Heart left ventricle (tissue), 16 donors: ENCODE results near the gene LPXN. TPM values are rescaled to one million over a fixed set of nuclear protein-coding genes. Genes with fewer than 3 reads are reported as not detected.

ENCODE experiments used
- ATAC-seq, 4 donors: fragments of 200-7000 bp; cut with Tn5 transposase; one replicate each; pipeline ENCODE4 v1.9.1; 2020 to 2022; ENCODE audit warnings: moderate library complexity in 4 of 4, mild to moderate bottlenecking in 3 of 4, moderate number of reproducible peaks in 1 of 4
- DNase-seq, 5 donors: peaks; one replicate each; pipeline ENCODE4 v3.0.0-alpha.2; 2020
- H3K27ac ChIP-seq, 12 donors: fragments of 200-600 bp; sonication (generic) in 4 of 12; one replicate each; pipeline versions ENCODE4 v1.5.0 to v1.8.0; 2016 to 2022; ENCODE audit warnings: mild to moderate bottlenecking in 2 of 12
- H3K27me3 ChIP-seq, 9 donors: fragments of 200-600 bp; sonication (generic) in 2 of 9; one replicate each; pipeline versions ENCODE4 v1.5.1 to v1.8.0; 2016 to 2022; ENCODE audit warnings: mild to moderate bottlenecking in 3 of 9
- H3K36me3 ChIP-seq, 9 donors: fragments of 200-600 bp; sonication (generic) in 2 of 9; one replicate each; pipeline versions ENCODE4 v1.5.0 to v1.8.0; 2018 to 2022; ENCODE audit warnings: mild to moderate bottlenecking in 2 of 9
- H3K4me1 ChIP-seq, 12 donors: fragments of 200-600 bp; sonication (generic) in 4 of 12; one replicate each; pipeline versions ENCODE4 v1.5.0 to v1.8.0; 2016 to 2022; ENCODE audit warnings: mild to moderate bottlenecking in 3 of 12
- H3K4me3 ChIP-seq, 12 donors: fragments of 200-600 bp; sonication (generic) in 4 of 12; one replicate each; pipeline versions ENCODE4 v1.5.0 to v1.8.0; 2017 to 2022; ENCODE audit warnings: mild to moderate bottlenecking in 9 of 12, moderate library complexity in 4 of 12
- H3K9me3 ChIP-seq, 12 donors: fragments of 200-600 bp; sonication (generic) in 4 of 12; one replicate each; pipeline versions ENCODE4 v1.5.0 to v1.8.0; 2016 to 2022; ENCODE audit warnings: mild to moderate bottlenecking in 1 of 12
- CTCF ChIP-seq, 12 donors: fragments of 200-600 bp; sonication (generic) in 4 of 12; IDR thresholded peaks; one replicate each; pipeline versions ENCODE4 v1.5.0 to v1.8.0; 2018 to 2022; ENCODE audit warnings: antibody characterized with exemption in 12 of 12, mild to moderate bottlenecking in 5 of 12
- POLR2A ChIP-seq, 2 donors: fragments of 450-650 bp; IDR thresholded peaks; one replicate each; pipeline ENCODE4 v1.6.1; 2017; ENCODE audit warnings: antibody characterized with exemption in 2 of 2, mild to moderate bottlenecking in 2 of 2, moderate library complexity in 2 of 2
- WGBS, 4 donors: extraction: QIAGEN DNeasy Blood & Tissue Kit in 2 of 4; methylation state at CpG; one replicate each; pipeline versions ENCODE4 v1.1.5 to v1.1.7; 2013 to 2018; 5-methylcytosine and 5-hydroxymethylcytosine counted together
- intact Hi-C, 10 donors: fragments of 100-400 bp; cut with DNase I; formaldehyde crosslinking; loops; one replicate each; pipeline versions ENCODE4 v1.11.1 to v1.14.2; 2022
- polyA plus RNA-seq, 2 donors: library from polyadenylated mRNA; stranded (reverse); fragments of 200-250 nt; gene quantifications; one replicate each; pipeline ENCODE4 v1.2.3, GENCODE V29; 2013
- total RNA-seq, 9 donors: library from RNA; depleted of rRNA in 2 of 9; stranded (reverse); fragments of >200 nt in 2 of 9; fragmentation: NEBNext Ultra II Directional in 3 of 9; extraction: Animal tissue kit (Norgen Biotek cat#: 25700) in 3 of 9; gene quantifications; one replicate each; pipeline versions ENCODE4 v1.1.0 to v1.2.4, GENCODE V29; 2016 to 2023
- donor health status: ischemic (EF 13 %, LVEDD 7.1; RV severe dilation, severe dysfunction).
- donor health status: healthy with polysubstance abuse.
- donor health status: DM: no; HTN: yes; CAD: no.
- donor health status: DM: no; HTN: no; CAD: no.
- donor health status: ischemic (EF 25% LVEDD 6.9; RV normal size, moderate dysfunction).
- donor health status: ischemic (EF 25% LVEDD 5.7; RV mildly dilated, moderate dysfunction).
- donor health status: healthy.
- donor health status: DM: yes; HTN: yes; CAD: no.
- donor health status: ischemic (EF 35%, LVEDD 5.7; RV mildly dilated, moderate dysfunction).
- donor health status: nonischemic (EF 11% LVEDD 7.7; RV severe dilation, severe dysfunction).
- donor health status: DM: yes; HTN: yes; CAD: no.
- donor health status: PGD.
- donor health status: ischemic (EF 29% LVEDD 5.4; RV normal size, mild dysfunction).
- donor health status: nonischemic (EF 23%, LVEDD 6.1; RV moderate dilation, normal function).

The LPXN gene
- total and polyA plus RNA-seq, 11 donors, result 1.8 to 19.8 (median 3.4) TPM

- TF ChIP-seq POLR2A (IDR thresholded peaks at IDR 0.05) (no peak), CTCF (IDR thresholded peaks at IDR 0.05) (no peak)
- DNase-seq, result no peak
- intact Hi-C loops, result no loop called here
- no peaks in the 10 kb centered on the region for H3K4me1 ChIP-seq
- no peak for ATAC-seq
- no peak overlapping the region for H3K27ac ChIP-seq
- H3K36me3 ChIP-seq, result no peaks in the 10 kb centered on the region
- no peaks in the 10 kb centered on the region for H3K9me3 ChIP-seq
- no peak overlapping the region for H3K4me3 ChIP-seq
- peaks cover 0 to 5% (median 0%) of the 10 kb centered on the region in 9 donors for H3K27me3 ChIP-seq
These were observed 88.5 kb downstream of the LPXN start for GRCh38 chr11:58487170-58487569.

- no peaks in the 10 kb centered on the region for H3K36me3 ChIP-seq
- no peaks in the 10 kb centered on the region for H3K4me1 ChIP-seq
- H3K4me3 ChIP-seq, result no peak overlapping the region
- ATAC-seq (no peak), DNase-seq (no peak)
- H3K9me3 ChIP-seq, result no peaks in the 10 kb centered on the region
- TF ChIP-seq CTCF (IDR thresholded peaks at IDR 0.05) (no peak), POLR2A (IDR thresholded peaks at IDR 0.05) (no peak)
- intact Hi-C loops, result no loop called here
- peaks cover 0 to 5% (median 0%) of the 10 kb centered on the region in 9 donors for H3K27me3 ChIP-seq
- 81 to 100% (median 88%) methylated on average over 1 of the region's 1 CpG for WGBS, 4 donors
- H3K27ac ChIP-seq, result no peak overlapping the region
These were observed 89.7 kb downstream of the LPXN start for GRCh38 chr11:58485961-58486360.

Other genes with a start within 250 kb of the LPXN start
- gene OR5B17, start 216.8 kb downstream of the LPXN start, total RNA-seq, result not detected
- gene OR5B17, start 216.8 kb downstream of the LPXN start, polyA plus RNA-seq, result not detected
- not detected for gene OR5B3, start 169.0 kb downstream of the LPXN start, total RNA-seq
- not detected for gene OR5B3, start 169.0 kb downstream of the LPXN start, polyA plus RNA-seq
- not detected for gene OR5B2, start 147.7 kb downstream of the LPXN start, total RNA-seq
- gene OR5B2, start 147.7 kb downstream of the LPXN start, polyA plus RNA-seq, result not detected
- not detected for gene OR5B12, start 133.6 kb downstream of the LPXN start, total RNA-seq
- gene OR5B12, start 133.6 kb downstream of the LPXN start, polyA plus RNA-seq, result not detected
- not detected for gene OR5B21, start 67.8 kb downstream of the LPXN start, total RNA-seq
- not detected for gene OR5B21, start 67.8 kb downstream of the LPXN start, polyA plus RNA-seq
- 10 to 100 TPM; 53.4 to 67.0 (median 60.7) TPM for gene ZFP91, start 3.2 kb upstream of the LPXN start, total RNA-seq
- gene ZFP91, start 3.2 kb upstream of the LPXN start, polyA plus RNA-seq, result 10 to 100 TPM; 11.2 to 41.4 TPM
- gene CNTF, start 46.8 kb upstream of the LPXN start, total RNA-seq, result 1 to 10 TPM in 3 of 9 donors, under 1 TPM in 6; 0.71 to 1.5 (median 0.96) TPM
- gene CNTF, start 46.8 kb upstream of the LPXN start, polyA plus RNA-seq, result 1 to 10 TPM in 1 of 2 donors, under 1 TPM in 1; 0.19 to 1.0 TPM
- gene GLYAT, start 156.1 kb upstream of the LPXN start, total RNA-seq, result 1 to 10 TPM in 1 of 9 donors, under 1 TPM in 2, not detected in 6; 0.20 to 2.7 (median 0.34) TPM
- gene GLYAT, start 156.1 kb upstream of the LPXN start, polyA plus RNA-seq, result under 1 TPM in 1 of 2 donors, not detected in 1; 0.15 TPM